Stimulated activated CD4-positive, alpha-beta T cell treated with anti-CD3 and anti-CD28 coated beads, Interleukin-4, amount 100 ng/mL, for 48 hours (primary cell): Measurements from ENCODE around the gene HSF2BP.
"Not testable (repeated sequence)": the region's sequence is repeated elsewhere in the genome, so short reads cannot be mapped to it uniquely, and the experiment has no call there.

Source experiments
- DNase-seq, 2 donors: peaks; one replicate each; pipeline ENCODE4 v3.0.0-alpha.2; 2020; ENCODE audit warnings: low read depth in 2 of 2

HSF2BP gene

DNA sequence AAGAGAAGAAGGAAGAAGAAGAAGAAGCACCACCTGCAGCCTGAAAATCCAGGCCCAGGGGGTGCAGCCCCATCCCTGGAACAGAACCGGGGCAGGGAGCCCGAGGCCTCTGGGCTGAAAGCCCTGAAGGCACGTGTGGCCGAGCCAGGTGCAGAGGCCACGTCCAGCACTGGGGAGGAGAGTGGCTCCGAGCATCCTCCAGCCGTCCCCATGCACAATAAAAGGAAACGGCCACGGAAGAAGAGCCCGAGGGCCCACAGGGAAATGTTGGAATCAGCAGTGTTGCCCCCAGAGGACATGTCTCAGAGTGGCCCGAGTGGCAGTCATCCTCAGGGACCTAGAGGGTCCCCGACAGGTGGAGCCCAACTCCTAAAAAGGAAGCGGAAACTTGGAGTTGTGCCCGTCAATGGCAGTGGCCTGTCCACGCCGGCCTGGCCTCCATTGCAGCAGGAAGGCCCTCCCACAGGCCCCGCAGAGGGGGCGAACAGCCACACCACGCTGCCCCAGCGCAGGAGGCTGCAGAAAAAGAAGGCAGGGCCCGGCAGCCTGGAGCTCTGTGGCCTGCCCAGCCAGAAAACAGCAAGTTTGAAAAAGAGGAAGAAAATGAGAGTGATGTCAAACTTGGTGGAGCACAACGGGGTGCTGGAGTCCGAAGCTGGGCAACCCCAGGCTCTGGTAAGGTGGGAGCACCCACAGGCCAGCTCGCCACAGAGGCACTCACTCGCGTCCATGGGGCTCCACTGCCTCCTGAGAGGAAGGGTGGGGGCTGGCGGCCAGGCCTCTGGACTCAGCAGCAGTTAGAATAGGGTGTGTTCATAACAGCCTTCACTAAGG lies 28.5 kb upstream of the HSF2BP start:
- no peak for DNase-seq

DNA sequence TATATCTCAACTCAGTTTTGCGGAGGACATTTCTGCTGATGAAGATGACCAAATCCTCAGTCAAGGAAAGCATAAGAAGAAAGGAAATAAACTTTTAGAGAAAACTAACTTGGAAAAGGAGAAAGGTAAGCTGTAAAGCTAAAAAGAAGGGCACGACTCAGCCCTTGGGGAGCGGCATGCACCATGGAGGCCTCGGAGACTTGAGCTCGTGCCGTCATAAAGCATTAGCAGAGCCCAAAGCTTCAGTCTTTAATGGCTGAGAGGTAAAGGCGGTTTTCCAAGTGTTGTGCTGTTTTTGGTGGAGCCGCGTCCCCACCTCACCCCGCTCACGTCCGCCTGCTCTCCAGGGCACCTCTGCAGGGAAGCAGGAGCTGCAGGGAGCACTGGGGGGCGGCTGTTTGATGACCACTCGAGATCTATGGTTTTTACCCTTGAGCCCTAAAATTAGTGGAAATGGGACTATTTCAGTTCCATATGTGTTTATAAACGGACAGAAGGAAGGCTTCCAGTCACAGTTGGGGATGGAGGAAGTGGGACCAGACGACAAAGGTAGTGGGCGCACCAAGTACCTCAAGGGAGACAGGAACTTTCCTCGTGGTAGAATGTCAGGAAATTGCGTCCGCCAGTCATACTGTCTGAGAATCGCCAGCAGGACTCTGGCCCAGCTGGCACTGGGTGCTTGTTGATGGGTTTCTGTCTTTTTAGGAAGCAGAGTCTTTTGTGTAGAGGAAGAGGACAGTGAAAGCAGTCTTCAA lies 27.7 kb upstream of the HSF2BP start:
- no peak for DNase-seq

DNA sequence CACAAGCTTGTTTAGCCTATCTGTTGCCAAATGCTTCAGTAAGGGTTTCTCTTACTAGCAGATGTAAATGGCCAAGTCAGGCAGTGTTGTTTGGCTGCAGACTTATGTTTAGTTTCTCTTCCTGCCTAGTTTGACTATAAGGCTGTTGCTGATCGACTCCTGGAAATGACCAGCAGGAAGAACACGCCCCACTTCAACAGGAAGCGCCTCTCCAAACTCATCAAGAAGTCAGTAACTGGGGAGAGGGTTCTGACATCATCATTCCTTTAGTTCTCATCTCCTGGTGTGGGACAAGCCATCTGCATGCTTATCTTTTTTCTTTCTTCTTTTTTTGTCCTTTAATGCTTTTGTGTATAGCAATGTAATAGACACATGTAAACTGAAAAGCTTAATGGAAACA lies 25.1 kb upstream of the HSF2BP start:
- no peak for DNase-seq

DNA sequence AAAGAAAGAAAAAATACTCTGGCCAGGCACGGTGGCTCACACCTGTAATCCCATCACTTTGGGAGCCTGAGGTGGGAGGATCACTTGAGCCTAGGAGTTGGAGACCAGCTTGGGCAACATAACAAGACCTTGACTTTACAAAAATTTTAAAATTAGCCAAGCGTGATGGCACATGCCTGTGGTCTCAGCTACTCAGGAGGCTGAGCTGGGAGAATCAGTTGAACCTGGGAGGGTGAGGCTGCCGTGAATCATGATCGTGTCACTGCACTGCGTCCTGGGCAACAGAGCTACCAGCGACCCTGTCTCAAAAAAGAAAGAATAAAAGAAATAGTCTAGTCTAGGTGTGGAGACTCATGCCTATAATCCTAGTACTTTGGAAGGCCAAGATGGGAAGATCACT lies 22.4 kb upstream of the HSF2BP start:
- no peak for DNase-seq

DNA sequence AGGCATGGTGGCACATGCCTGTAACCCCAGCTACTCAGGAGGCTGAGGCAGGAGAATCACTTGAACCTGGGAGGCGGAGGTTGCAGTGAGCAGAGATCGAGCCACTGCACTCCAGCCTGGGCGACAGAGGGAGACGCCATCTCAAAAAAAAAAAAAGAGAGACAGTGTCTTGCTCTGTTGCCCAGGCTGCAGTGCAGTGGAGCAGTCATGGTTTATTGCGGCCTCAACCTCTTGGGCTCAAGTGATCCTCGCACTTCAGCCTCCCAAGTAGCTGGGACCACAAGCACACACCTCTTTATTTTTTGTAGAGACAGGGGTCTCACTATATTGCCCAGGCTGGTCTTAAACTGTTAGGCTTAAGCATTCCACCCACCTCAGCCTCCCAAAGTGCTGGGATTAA lies 21.1 kb upstream of the HSF2BP start:
- not testable (repeated sequence) for DNase-seq

DNA sequence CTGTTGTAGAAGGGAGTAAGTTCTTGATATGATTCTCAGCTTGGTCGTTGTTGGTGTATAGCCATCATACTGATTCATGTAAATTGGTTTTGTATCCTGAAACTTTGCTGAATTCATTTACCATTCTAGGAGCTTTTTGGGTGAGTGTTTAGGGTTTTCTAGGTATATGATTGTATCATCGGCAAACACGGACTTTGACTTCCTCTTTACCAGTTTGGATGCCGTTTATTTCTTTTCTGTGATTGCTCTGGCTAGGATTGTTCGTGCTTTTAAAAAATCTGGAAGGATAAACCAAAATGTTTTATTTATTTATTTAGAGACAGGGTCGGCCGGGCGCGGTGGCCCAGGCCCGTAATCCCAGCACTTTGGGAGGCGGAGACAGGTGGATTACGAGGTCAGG lies 20.7 kb upstream of the HSF2BP start:
- no peak for DNase-seq

DNA sequence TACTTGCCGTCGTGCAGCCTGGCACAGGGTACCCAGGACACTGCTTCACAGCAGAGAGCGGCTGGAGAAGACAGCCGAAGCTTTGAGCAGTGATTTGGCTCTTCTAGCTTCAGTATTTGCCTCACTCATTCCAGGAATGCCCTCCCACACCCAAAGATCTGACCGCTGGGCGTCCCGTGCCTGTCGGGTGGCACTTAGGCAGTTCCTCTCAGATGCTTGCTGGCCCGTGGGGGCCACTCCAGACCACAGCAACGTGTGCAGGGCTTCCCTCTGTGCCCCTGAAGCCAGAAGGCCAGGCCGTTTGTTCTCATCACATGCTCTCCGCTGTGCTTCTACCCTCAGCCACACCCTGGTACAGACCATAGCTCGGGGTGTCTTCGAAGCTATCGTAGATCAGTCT lies 17.1 kb upstream of the HSF2BP start:
- DNase-seq: no peak

DNA sequence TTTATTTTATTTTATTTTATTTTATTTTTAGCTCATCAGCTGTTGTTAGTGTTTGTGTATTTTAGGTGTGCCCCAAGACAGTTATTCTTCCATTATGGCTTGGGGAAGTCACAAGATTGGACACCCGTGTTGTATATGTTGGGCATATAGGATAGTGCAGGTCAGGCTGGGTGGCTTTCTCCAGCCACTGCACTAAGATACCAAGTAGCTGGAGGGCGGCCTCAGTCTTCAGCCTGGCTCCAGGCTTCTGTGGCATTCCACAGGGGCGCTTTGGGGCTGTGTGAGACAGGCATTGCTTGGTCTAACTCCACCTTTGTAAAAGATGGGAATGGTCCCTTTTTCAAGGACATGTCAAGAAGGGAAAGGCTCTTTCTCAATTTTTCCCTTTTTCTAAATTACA lies 16.6 kb upstream of the HSF2BP start:
- DNase-seq: no peak

DNA sequence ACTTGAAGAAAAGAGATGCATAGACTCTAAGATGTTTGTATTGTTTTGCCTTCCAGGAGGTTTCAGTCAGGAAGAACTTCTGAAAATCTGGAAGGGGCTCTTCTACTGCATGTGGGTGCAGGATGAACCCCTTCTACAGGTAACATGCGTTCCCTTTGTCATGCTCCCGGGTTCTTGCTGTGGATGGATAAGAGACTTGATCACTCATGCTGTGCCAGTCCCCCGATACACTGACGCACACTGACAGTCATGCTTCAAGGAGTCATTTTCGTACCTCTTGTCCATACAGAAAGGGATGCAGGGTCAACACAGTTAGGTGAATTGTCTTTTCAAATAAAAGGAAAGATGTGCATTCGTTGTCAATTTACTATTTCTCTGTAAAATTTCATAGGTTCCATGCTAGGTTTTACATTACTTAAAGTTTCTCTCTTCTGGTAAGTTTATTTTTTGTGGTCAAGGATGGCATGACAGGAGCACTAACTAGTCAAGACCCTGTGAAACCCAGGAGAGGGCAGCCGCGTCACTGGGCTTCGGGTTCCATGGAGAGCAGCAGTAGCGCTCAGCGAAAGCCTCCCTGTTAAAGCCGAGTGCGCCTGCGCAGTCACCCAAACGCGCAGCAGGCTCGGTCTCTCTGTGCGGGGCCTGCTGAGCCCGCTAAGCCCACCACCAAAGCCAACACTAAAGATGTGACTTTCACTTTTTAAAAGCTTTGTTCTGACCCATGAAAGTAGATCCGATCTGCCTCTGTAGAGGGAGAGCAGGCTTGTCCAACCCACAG lies 10.7 kb upstream of the HSF2BP start:
- no peak for DNase-seq

DNA sequence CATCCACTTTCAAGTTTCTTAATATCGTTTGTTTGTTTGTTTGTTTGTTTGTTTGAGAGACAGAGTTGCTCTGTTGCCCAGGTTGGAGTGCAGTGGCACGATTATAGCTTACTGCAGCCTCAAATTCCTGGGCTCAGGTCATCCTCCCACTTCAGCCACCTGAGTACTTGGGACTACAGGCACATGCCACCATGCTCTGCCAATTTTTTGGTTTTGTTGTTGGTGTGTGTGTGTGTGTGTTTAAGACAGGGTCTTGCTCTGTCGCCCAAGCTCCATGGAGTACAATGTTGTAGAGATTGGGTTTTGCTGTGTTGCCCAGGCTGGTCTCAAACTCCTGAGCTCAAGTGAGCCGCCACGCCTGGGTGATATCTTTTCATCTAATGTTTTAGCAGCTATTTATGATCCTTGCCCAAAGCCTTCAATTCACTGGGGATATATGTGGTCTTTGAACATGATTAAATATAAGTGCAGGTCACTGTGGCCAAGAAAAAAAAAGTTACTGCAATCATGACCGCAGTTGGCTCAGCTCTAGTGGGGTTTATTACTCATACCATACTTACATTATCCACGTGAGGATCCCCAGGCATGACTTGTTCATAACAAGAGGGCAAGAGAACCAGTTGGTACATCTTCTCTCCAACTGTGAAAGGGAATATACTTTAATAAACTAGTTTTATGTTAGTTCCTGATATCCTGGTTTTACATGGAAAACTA lies 8.1 kb upstream of the HSF2BP start:
- DNase-seq: no peak

DNA sequence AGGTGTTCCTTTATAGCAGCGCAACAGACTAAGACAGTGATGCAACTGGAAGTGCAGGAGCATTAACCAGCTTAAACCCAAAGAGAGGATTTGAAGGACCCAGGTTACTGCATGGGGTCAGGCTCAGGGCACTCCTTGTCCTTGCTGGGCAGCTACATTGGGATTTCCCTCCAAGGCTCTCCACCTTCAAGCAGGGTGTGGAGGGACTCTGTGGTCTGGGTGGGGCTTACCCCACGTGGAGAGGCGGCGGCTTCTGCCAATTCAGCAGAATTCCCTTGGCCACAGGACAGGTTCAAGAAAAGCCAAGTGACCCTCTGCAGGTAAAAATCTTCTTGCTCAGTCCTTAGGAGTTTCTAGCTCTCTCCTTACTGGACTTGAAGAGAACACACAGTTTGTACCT lies 6.6 kb upstream of the HSF2BP start:
- no peak for DNase-seq

DNA sequence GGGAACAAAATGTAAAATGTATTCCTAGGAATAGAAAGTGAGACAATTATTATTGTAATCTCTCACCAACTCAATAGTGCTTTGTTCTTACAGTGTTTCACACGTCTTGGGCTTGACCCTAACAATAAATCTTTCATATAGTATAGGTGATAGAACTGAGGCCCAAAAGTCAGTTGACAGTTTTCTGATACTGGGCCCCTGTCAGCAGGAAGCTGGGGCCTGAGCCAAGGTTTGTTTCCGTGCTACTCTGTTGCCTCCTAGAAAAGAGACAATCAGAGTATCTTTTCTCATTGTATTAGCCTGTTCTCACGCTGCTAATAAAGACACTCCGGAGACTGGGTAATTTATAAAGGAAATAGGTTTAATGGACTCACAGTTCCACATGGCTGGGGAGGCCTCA lies 5.1 kb upstream of the HSF2BP start:
- DNase-seq: no peak

DNA sequence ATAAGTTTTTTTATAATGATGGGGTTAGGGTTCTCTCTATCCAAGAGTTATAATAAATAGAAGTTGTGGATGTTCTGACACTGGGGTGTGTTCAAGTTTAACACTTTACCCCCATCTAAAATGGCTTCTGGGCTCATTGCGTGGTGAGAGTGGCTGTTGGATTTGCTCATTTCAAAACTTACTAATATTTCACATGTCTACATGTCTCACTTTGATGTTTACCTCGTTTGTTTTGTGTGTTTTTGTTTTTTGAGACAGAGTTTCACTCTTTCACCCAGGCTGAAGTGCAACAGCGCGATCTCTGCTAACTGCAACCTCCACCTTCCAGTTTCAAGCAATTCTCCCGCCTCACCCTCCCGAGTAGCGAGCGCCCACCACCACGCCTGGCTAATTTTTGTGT lies 3.7 kb upstream of the HSF2BP start:
- DNase-seq: no peak

DNA sequence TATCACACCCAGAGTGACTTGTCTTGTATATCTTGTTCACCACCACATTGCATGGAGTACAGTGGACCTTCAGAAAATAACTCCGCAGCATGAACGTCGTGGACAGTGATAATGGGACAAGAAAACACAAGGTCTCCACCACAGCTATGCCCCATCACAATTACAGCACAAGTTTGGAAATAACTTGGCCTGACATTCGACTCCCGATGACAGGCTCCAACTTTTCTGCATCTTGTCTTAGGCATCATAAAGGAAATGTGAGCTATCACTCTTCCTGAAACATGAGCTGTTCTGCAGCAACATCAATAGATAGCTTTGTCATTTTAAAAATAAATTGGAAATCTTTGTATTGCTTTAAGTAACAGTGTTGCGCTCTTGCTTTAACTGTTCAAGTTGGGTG lies 3.0 kb upstream of the HSF2BP start:
- DNase-seq: no peak

DNA sequence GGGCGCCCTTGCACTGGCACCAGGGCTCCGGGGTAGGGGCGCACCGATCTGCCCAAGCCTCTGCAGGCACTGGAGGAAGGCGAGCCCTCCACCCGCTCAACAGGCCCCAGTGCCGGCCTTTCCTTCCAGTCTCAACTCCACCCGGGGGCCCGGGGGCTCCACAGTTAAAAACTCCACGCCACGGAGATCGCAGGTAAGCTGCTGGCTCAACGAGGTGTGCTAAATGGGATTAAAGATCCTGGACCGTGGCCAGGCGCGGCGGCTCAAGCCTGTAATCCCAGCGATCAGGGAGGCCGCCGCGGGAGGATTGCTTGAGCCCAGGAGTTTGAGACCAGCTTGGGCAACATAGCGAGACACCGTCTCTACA lies 536 bp downstream of the HSF2BP start:
- no peak for DNase-seq

DNA sequence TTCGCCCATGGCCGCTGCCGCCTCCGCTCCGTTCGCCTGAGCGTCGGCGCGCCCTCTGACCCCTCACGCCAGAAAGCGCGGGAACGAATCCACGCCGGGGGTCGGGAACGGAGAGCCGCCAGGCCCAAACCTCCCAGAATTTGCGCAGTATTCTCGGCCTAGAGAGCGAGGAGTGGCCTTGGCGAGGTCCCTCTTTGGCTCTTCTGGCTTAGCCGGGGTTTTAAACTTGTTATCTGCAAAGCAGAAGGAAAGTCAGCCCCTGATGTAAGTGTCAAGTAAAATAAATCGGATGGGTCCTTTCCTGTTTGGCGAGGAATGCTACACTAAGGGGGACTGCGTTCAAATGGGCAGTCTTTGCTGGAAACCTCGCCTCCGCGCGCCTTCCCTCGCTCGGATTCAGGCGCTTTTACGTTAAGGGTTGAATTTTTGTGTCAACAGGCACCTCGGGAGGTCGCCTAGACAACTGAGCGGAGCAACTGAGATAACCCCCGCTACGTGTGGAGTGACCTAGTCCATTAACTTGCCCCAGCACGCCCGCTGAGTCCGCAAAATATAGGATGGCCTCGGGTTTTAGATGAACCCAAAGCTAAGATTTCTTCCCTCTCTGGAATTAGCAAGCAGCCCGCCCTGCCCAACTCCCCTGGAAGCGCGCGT lies 1.1 kb downstream of the HSF2BP start:
- DNase-seq: no peak

DNA sequence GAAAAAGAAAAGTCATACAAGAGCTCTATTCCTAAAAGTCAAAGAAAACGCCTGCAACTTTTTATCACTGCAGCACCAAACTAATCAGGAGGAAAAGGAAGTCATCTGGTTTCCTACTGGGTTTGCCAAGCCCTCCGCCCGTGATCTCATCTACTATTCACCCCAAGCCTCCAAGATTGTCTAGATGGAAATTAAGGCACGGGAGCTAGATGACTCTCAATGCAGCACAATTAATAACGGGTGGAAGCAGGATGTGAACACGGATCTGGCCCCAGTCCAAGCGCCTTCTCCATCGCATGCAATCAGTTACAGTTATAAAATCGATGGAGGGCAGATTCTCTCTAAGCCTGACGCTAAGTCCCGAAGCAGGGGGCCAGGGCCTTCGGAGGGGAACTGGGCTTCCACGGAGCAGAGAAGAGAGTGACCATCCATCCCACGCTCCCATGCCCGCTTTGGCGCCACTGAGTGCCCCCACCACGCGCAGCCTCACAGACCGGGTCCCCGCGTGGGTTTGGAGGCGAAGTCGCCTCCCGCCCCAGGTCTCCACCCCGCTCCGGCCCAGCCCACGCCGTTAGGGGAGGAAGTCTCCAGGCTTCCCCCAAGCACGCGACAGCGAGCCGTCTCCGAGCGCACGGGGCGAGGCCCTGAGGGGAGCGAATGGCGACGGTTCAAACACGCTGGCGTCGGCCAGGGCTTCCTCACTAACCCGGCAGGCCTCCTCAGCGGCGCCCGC lies 1.8 kb downstream of the HSF2BP start:
- no peak for DNase-seq

DNA sequence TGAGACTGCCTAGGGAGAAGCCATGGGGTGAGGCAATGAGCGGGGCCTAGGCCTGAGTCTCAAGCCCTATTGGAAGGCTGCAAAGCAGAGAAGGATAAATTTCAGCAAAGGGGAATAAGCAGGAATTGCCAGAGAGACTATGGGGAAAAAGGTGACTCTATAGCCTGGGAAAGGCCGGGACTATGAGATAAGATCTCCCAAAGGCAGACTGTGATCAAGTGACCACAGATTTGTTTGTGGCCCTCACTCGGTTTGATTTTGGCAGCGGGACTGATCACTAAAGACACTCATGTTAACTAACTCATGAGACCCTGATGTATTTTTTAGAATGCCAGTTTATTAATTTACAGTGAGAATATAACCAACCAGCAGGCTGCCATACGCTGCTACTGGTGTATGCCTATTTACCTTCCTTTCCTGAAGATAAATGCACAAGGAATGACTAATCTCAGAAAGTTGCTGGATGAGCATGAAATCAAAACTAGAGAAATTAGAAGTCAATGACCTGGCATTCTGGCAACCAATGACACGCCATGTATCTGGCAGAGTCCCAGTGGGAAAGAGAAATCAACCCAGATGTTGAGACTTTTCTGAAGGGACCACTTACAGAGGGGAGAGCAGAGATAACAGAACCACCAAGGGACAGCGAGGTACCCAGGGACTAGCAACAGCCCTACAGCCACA lies 4.3 kb downstream of the HSF2BP start:
- no peak for DNase-seq

DNA sequence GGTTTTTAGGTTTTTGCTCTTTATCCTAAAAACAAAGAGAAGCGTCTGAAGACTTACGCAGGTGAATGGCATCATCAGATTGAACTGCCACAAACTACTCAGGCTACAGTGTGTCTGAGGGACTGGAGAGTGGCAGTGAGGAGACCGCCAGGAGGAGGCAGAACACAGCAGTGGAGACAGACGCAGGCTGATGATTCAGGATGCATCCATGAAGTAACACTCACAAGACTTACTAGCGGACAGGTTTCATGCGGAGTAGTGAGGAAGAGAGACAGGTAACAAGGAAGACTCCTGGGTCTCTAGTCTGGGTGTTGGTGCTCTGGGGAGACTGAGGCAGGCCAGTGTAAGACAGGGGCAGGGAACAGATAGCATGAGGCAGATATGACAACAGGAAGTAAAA lies 5.7 kb downstream of the HSF2BP start:
- no peak for DNase-seq

DNA sequence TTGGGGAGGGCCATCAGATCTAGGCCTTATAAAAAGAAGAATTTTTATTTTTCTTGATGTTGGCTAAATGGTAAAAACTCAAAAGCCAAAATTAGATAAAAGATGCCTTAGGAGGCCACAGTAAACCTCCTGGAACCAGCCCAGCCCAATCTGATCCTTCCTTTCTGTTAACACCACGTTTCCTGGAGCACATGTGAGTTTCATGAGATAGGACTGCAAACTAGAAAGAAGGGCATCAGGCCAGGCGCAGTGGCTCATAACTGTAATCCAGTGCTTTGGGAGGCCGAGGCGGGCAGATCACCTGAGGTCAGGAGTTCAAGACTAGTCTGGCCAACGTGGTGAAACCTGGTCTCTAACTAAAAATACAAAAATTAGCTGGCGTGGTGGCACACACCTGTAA lies 6.7 kb downstream of the HSF2BP start:
- DNase-seq: no peak
